Measurements from ENCODE around the gene ZER1.

ZER1 gene

GRCh38 chr9:128818839-128819715 lies 47.4 kb upstream of the ZER1 start:
- DNase-seq, result peak; percentile 8
- Histone ChIP-seq H2BK5ac (ENCODE audit: low read depth, low read length, poor library complexity, severe bottlenecking) (no peak overlapping the region), H3K79me1 (replicated peaks; ENCODE audit: low read length, poor library complexity, severe bottlenecking) (peaks cover 10% of the 10 kb centered on the region), H2AFZ (ENCODE audit: low read depth, low read length) (peak overlapping the region; percentile 78), H3K27ac (ENCODE audit: low read length, poor library complexity, severe bottlenecking) (no peak overlapping the region), H4K8ac (ENCODE audit: low read length) (peak overlapping the region; percentile 79), H3K23ac (ENCODE audit: low read length in 2 of 2) (peak overlapping the region in 1 of 2 experiments; percentile 97), H3K14ac (ENCODE audit: low read length in 2 of 2) (peak overlapping the region in 1 of 2 experiments; percentile 89), H2BK15ac (ENCODE audit: low read depth, poor library complexity, severe bottlenecking) (peak overlapping the region; percentile 84), H2BK120ac (ENCODE audit: low read depth, low read length) (peak overlapping the region; percentile 85), H3K27me3 (ENCODE audit: control insufficient read depth in 1 of 2, insufficient read depth in 1 of 2, low read length in 2 of 2) (no peaks in the 10 kb centered on the region), H4K91ac (ENCODE audit: low read length) (peak overlapping the region; percentile 72), H2BK12ac (ENCODE audit: low read length in 2 of 2) (peak overlapping the region in 1 of 2 experiments; percentile 57), H3K4ac (ENCODE audit: low read depth in 1 of 2, low read length in 2 of 2) (peak overlapping the region; percentile 29 to 78), H3K9me3 (ENCODE audit: control insufficient read depth, low read length) (no peaks in the 10 kb centered on the region), H3K36me3 (ENCODE audit: control insufficient read depth in 1 of 2, insufficient read depth in 2 of 2, low read depth in 1 of 2, low read length in 2 of 2) (peaks cover 26 to 37% of the 10 kb centered on the region in 2 experiments), H2AK5ac (ENCODE audit: low read length, severe bottlenecking) (no peak overlapping the region), H3K9ac (ENCODE audit: low read length) (peak overlapping the region; percentile 84), H3K4me2 (ENCODE audit: low read length, poor library complexity, severe bottlenecking) (peak overlapping the region; percentile 99), H3K4me1 (ENCODE audit: control insufficient read depth, insufficient read depth, low read depth, low read length) (peaks cover 14% of the 10 kb centered on the region), H3K4me3 (ENCODE audit: insufficient read depth in 1 of 2, low read depth in 1 of 2, low read length in 2 of 2) (peak overlapping the region; percentile 77 to 79), H3K18ac (ENCODE audit: low read depth in 1 of 2, low read length in 2 of 2) (peak overlapping the region; percentile 73 to 96)
- 5% methylated on average over 73 of the region's 90 CpGs for WGBS

GRCh38 chr9:128818099-128818838 lies 46.5 kb upstream of the ZER1 start, which contains the start of gene ENDOG:
ENDOG (plus strand) TSS chr9:128818500; CDS start chr9:128818685, 185 bp downstream.
- Histone ChIP-seq H3K36me3 (ENCODE audit: control insufficient read depth in 1 of 2, insufficient read depth in 2 of 2, low read depth in 1 of 2, low read length in 2 of 2) (peaks cover 19 to 29% of the 10 kb centered on the region in 2 experiments), H3K4ac (ENCODE audit: low read depth in 1 of 2, low read length in 2 of 2) (peak within 1 kb of the TSS; percentile 29 to 78), H4K8ac (ENCODE audit: low read length) (peak within 1 kb of the TSS; percentile 79), H3K4me2 (ENCODE audit: low read length, poor library complexity, severe bottlenecking) (peak within 1 kb of the TSS; percentile 99), H3K18ac (ENCODE audit: low read depth in 1 of 2, low read length in 2 of 2) (peak within 1 kb of the TSS; percentile 73 to 96), H3K9me3 (ENCODE audit: control insufficient read depth, low read length) (no peaks in the 10 kb centered on the region), H2AFZ (ENCODE audit: low read depth, low read length) (peak within 1 kb of the TSS; percentile 78), H2AK5ac (ENCODE audit: low read length, severe bottlenecking) (no peak within 1 kb of the TSS), H2BK15ac (ENCODE audit: low read depth, poor library complexity, severe bottlenecking) (peak within 1 kb of the TSS; percentile 84), H2BK120ac (ENCODE audit: low read depth, low read length) (peak within 1 kb of the TSS; percentile 85), H3K23ac (ENCODE audit: low read length in 2 of 2) (peak within 1 kb of the TSS in 1 of 2 experiments; percentile 97), H3K9ac (ENCODE audit: low read length) (peak within 1 kb of the TSS; percentile 84), H3K27me3 (ENCODE audit: control insufficient read depth in 1 of 2, insufficient read depth in 1 of 2, low read length in 2 of 2) (no peaks in the 10 kb centered on the region), H3K4me1 (ENCODE audit: control insufficient read depth, insufficient read depth, low read depth, low read length) (peaks cover 14% of the 10 kb centered on the region), H3K14ac (ENCODE audit: low read length in 2 of 2) (peak within 1 kb of the TSS in 1 of 2 experiments; percentile 89), H3K4me3 (ENCODE audit: insufficient read depth in 1 of 2, low read depth in 1 of 2, low read length in 2 of 2) (peak within 1 kb of the TSS; percentile 77 to 79), H3K27ac (ENCODE audit: low read length, poor library complexity, severe bottlenecking) (no peak within 1 kb of the TSS), H2BK5ac (ENCODE audit: low read depth, low read length, poor library complexity, severe bottlenecking) (no peak within 1 kb of the TSS), H3K79me1 (replicated peaks; ENCODE audit: low read length, poor library complexity, severe bottlenecking) (peaks cover 7% of the 10 kb centered on the region), H2BK12ac (ENCODE audit: low read length in 2 of 2) (peak within 1 kb of the TSS in 1 of 2 experiments; percentile 57), H4K91ac (ENCODE audit: low read length) (peak within 1 kb of the TSS; percentile 72)
- DNase-seq, result peak; percentile 97
- WGBS, result 2% methylated on average over 62 of the region's 70 CpGs

DNA sequence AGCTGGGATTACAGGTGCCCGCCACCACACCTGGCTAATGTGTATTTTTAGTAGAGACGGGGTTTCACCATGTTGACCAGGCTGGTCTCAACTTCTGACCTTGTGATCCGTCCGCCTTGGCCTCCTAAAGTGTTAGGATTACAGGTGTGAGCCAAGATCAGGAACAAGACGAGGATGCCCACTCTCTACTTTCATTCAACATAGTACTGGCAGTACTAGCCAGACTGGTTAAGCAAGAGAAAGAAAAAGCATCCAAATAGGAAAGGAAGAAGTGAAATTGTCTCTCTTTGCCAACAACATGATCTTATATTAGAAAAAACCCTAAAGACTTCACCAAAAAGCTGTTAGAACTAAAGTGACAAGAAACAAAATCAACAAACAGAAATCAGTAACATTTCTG lies 39.1 kb upstream of the ZER1 start:
- Histone ChIP-seq H3K23ac (ENCODE audit: low read length in 2 of 2) (no peak overlapping the region), H3K18ac (ENCODE audit: low read depth in 1 of 2, low read length in 2 of 2) (no peak overlapping the region), H3K27ac (ENCODE audit: low read length, poor library complexity, severe bottlenecking) (no peak overlapping the region), H3K4me3 (ENCODE audit: insufficient read depth in 1 of 2, low read depth in 1 of 2, low read length in 2 of 2) (no peak overlapping the region), H2BK15ac (ENCODE audit: low read depth, poor library complexity, severe bottlenecking) (no peak overlapping the region), H3K4ac (ENCODE audit: low read depth in 1 of 2, low read length in 2 of 2) (no peak overlapping the region), H3K4me1 (ENCODE audit: control insufficient read depth, insufficient read depth, low read depth, low read length) (no peaks in the 10 kb centered on the region), H2BK120ac (ENCODE audit: low read depth, low read length) (no peak overlapping the region), H3K9me3 (ENCODE audit: control insufficient read depth, low read length) (no peaks in the 10 kb centered on the region), H3K4me2 (ENCODE audit: low read length, poor library complexity, severe bottlenecking) (no peak overlapping the region), H3K27me3 (ENCODE audit: control insufficient read depth in 1 of 2, insufficient read depth in 1 of 2, low read length in 2 of 2) (no peaks in the 10 kb centered on the region), H3K9ac (ENCODE audit: low read length) (no peak overlapping the region), H3K79me1 (replicated peaks; ENCODE audit: low read length, poor library complexity, severe bottlenecking) (no peaks in the 10 kb centered on the region), H4K91ac (ENCODE audit: low read length) (no peak overlapping the region), H3K14ac (ENCODE audit: low read length in 2 of 2) (no peak overlapping the region), H3K36me3 (ENCODE audit: control insufficient read depth in 1 of 2, insufficient read depth in 2 of 2, low read depth in 1 of 2, low read length in 2 of 2) (peaks cover 39 to 41% of the 10 kb centered on the region in 2 experiments), H2AFZ (ENCODE audit: low read depth, low read length) (no peak overlapping the region), H2AK5ac (ENCODE audit: low read length, severe bottlenecking) (no peak overlapping the region), H2BK5ac (ENCODE audit: low read depth, low read length, poor library complexity, severe bottlenecking) (no peak overlapping the region), H4K8ac (ENCODE audit: low read length) (no peak overlapping the region), H2BK12ac (ENCODE audit: low read length in 2 of 2) (no peak overlapping the region)
- WGBS, result 92% methylated on average over 4 of the region's 5 CpGs
- DNase-seq, result no peak

DNA sequence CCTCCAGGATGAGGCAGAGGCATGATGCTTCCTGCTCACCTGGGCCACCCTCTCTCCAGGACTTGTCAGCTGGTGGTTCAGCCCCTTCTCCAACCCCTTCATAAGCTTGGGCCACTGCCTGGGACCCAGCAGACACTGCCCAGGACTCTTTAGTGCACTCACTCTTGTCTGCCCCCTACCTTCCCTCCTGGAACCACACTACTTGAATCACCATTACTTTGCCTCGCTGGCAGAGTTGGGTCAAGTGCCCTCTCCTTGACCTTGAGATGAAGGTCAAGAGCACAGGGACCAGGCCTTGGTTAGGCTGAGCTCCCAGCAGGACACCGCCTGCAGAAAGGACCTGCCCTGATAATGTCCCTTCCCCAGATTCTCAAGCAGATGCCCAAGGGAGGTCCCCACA lies 38.1 kb upstream of the ZER1 start:
- Histone ChIP-seq H3K27me3 (ENCODE audit: control insufficient read depth in 1 of 2, insufficient read depth in 1 of 2, low read length in 2 of 2) (no peaks in the 10 kb centered on the region), H3K18ac (ENCODE audit: low read depth in 1 of 2, low read length in 2 of 2) (no peak overlapping the region), H3K4me3 (ENCODE audit: insufficient read depth in 1 of 2, low read depth in 1 of 2, low read length in 2 of 2) (no peak overlapping the region), H2AFZ (ENCODE audit: low read depth, low read length) (no peak overlapping the region), H2BK15ac (ENCODE audit: low read depth, poor library complexity, severe bottlenecking) (no peak overlapping the region), H3K4me1 (ENCODE audit: control insufficient read depth, insufficient read depth, low read depth, low read length) (no peaks in the 10 kb centered on the region), H4K91ac (ENCODE audit: low read length) (no peak overlapping the region), H3K23ac (ENCODE audit: low read length in 2 of 2) (no peak overlapping the region), H4K8ac (ENCODE audit: low read length) (no peak overlapping the region), H2BK12ac (ENCODE audit: low read length in 2 of 2) (no peak overlapping the region), H3K27ac (ENCODE audit: low read length, poor library complexity, severe bottlenecking) (no peak overlapping the region), H3K4ac (ENCODE audit: low read depth in 1 of 2, low read length in 2 of 2) (no peak overlapping the region), H2BK5ac (ENCODE audit: low read depth, low read length, poor library complexity, severe bottlenecking) (no peak overlapping the region), H3K4me2 (ENCODE audit: low read length, poor library complexity, severe bottlenecking) (no peak overlapping the region), H3K79me1 (replicated peaks; ENCODE audit: low read length, poor library complexity, severe bottlenecking) (peaks cover 1% of the 10 kb centered on the region), H3K14ac (ENCODE audit: low read length in 2 of 2) (no peak overlapping the region), H2AK5ac (ENCODE audit: low read length, severe bottlenecking) (no peak overlapping the region), H2BK120ac (ENCODE audit: low read depth, low read length) (no peak overlapping the region), H3K9me3 (ENCODE audit: control insufficient read depth, low read length) (no peaks in the 10 kb centered on the region), H3K36me3 (ENCODE audit: control insufficient read depth in 1 of 2, insufficient read depth in 2 of 2, low read depth in 1 of 2, low read length in 2 of 2) (peaks cover 46 to 49% of the 10 kb centered on the region in 2 experiments), H3K9ac (ENCODE audit: low read length) (no peak overlapping the region)
- 74% methylated on average over 2 of the region's 2 CpGs for WGBS
- DNase-seq, result no peak

All from mesenchymal stem cell (in vitro differentiated cells and primary cell).